SK-N-MC (cell line): Measurements from ENCODE around the gene ALMS1.
"Not testable (repeated sequence)": the region's sequence is repeated elsewhere in the genome, so short reads cannot be mapped to it uniquely, and the experiment has no call there.

Experiments
- EZH2 ChIP-seq: fragments of 200-600 bp; sonication (generic); IDR thresholded peaks from one replicate; pipeline ENCODE4 v1.6.1; 2017; ENCODE audit warnings: antibody characterized with exemption
- POLR2AphosphoS5 ChIP-seq: IDR thresholded peaks from 2 replicates; pipeline ENCODE4 v1.6.1; 2012; ENCODE audit warnings: mild to moderate bottlenecking, low read depth, low read length, borderline replicate concordance

- not testable (repeated sequence) for TF ChIP-seq EZH2, POLR2AphosphoS5
Measured at GRCh38 chr2:73628493-73628892, 242.9 kb downstream of the ALMS1 start.
